H9 (cell line): Measurements from ENCODE around the gene DTWD1. TPM values are rescaled to one million over a fixed set of nuclear protein-coding genes. Genes with fewer than 3 reads are reported as not detected.

Source experiments
- DNase-seq: peaks from one replicate; pipeline ENCODE4 v3.0.0-alpha.2; 2017
- H2AFZ ChIP-seq: one replicate; pipeline ENCODE4 v1.6.1; 2013; ENCODE audit warnings: mild to moderate bottlenecking, low read length, control low read depth, moderate library complexity
- H2AK5ac ChIP-seq: 2 replicates; pipeline ENCODE4 v1.6.1; 2013; ENCODE audit warnings: low read length, control low read depth, mixed read lengths; ENCODE audit not compliant: insufficient read length
- H2BK120ac ChIP-seq: one replicate; pipeline ENCODE4 v1.6.1; 2013; ENCODE audit warnings: low read depth, mild to moderate bottlenecking, low read length, control low read depth, inconsistent platforms; ENCODE audit not compliant: poor library complexity, severe bottlenecking
- H2BK12ac ChIP-seq: 2 replicates; pipeline ENCODE4 v1.6.1; 2013; ENCODE audit warnings: low read length, control low read depth, mixed read lengths, low read depth; ENCODE audit not compliant: insufficient read length
- H2BK15ac ChIP-seq: 2 replicates; pipeline ENCODE4 v1.6.1; 2013; ENCODE audit warnings: low read depth, low read length, control low read depth
- H2BK20ac ChIP-seq: one replicate; pipeline ENCODE4 v1.6.1; 2013; ENCODE audit warnings: low read depth, mild to moderate bottlenecking, low read length, control low read depth, inconsistent platforms; ENCODE audit not compliant: poor library complexity, severe bottlenecking
- H2BK5ac ChIP-seq: 2 replicates; pipeline ENCODE4 v1.6.1; 2013; ENCODE audit warnings: low read length, control low read depth, mixed read lengths; ENCODE audit not compliant: insufficient read length
- H3K14ac ChIP-seq: 2 replicates; pipeline ENCODE4 v1.6.1; 2013; ENCODE audit warnings: low read length, control low read depth; ENCODE audit not compliant: insufficient read depth
- H3K18ac ChIP-seq: 2 replicates; pipeline ENCODE4 v1.6.1; 2013; ENCODE audit warnings: low read depth, mild to moderate bottlenecking, mixed read lengths, low read length, control low read depth; ENCODE audit not compliant: insufficient read length
- H3K23ac ChIP-seq: 2 replicates; pipeline ENCODE4 v1.6.1; 2013; ENCODE audit warnings: low read length, control low read depth, mixed read lengths, low read depth; ENCODE audit not compliant: insufficient read length
- H3K23me2 ChIP-seq: 2 replicates; pipeline ENCODE4 v1.6.1; 2013; ENCODE audit warnings: low read depth, mild to moderate bottlenecking, mixed read lengths, low read length, control low read depth; ENCODE audit not compliant: insufficient read length, poor library complexity, severe bottlenecking
- H3K27ac ChIP-seq: 2 replicates; pipeline ENCODE4 v1.5.1; 2013; ENCODE audit warnings: low read length, control low read depth, mixed read lengths, low read depth; ENCODE audit not compliant: insufficient read length
- H3K27me3 ChIP-seq: 2 replicates; pipeline ENCODE4 v1.6.1; 2013; ENCODE audit warnings: low read length, control low read depth, inconsistent platforms; ENCODE audit not compliant: insufficient read depth
- H3K4ac ChIP-seq: 2 replicates; pipeline ENCODE4 v1.6.1; 2013; ENCODE audit warnings: low read depth, mild to moderate bottlenecking, control low read depth, inconsistent platforms, low read length, moderate library complexity
- H3K4me1 ChIP-seq: 2 replicates; pipeline ENCODE4 v1.6.1; 2013; ENCODE audit warnings: low read length, control low read depth, inconsistent platforms; ENCODE audit not compliant: insufficient read depth
- H3K4me2 ChIP-seq: 2 replicates; pipeline ENCODE4 v1.6.1; 2013; ENCODE audit warnings: low read length, control low read depth, mixed read lengths; ENCODE audit not compliant: insufficient read length, insufficient read depth
- H3K56ac ChIP-seq: 2 replicates; pipeline ENCODE4 v1.6.1; 2013; ENCODE audit warnings: low read depth, mild to moderate bottlenecking, mixed read lengths, low read length, control low read depth; ENCODE audit not compliant: insufficient read length
- H3K79me1 ChIP-seq: 2 replicates; pipeline ENCODE4 v1.6.1; 2013; ENCODE audit warnings: low read depth, mild to moderate bottlenecking, moderate library complexity, low read length, control low read depth, inconsistent platforms; ENCODE audit not compliant: insufficient read depth, poor library complexity, severe bottlenecking
- H3K79me2 ChIP-seq: 2 replicates; pipeline ENCODE4 v1.6.1; 2013; ENCODE audit warnings: low read length, control low read depth, inconsistent platforms; ENCODE audit not compliant: insufficient read depth
- H3K9ac ChIP-seq: 2 replicates; pipeline ENCODE4 v1.6.1; 2013; ENCODE audit warnings: low read length, control low read depth, mixed read lengths; ENCODE audit not compliant: insufficient read length; ENCODE audit errors: extremely low read depth
- H3K9me3 ChIP-seq: one replicate; pipeline ENCODE4 v1.6.1; 2013; ENCODE audit warnings: low read depth, low read length, inconsistent platforms; ENCODE audit not compliant: control insufficient read depth
- H3T11ph ChIP-seq: one replicate; pipeline ENCODE4 v1.6.1; 2013; ENCODE audit warnings: mild to moderate bottlenecking, low read length, control low read depth, inconsistent platforms
- H4K20me1 ChIP-seq: one replicate; pipeline ENCODE4 v1.6.1; 2013; ENCODE audit not compliant: control insufficient read depth, insufficient read length, insufficient read depth
- H4K5ac ChIP-seq: 2 replicates; pipeline ENCODE4 v1.6.1; 2013; ENCODE audit warnings: low read depth, mild to moderate bottlenecking, mixed read lengths, low read length, control low read depth; ENCODE audit not compliant: insufficient read length
- H4K8ac ChIP-seq: replicated peaks from 2 replicates; pipeline ENCODE4 v1.6.1; 2013; ENCODE audit warnings: low read length, control low read depth, mixed read lengths, low read depth; ENCODE audit not compliant: insufficient read length
- H4K91ac ChIP-seq: 2 replicates; pipeline ENCODE4 v1.6.1; 2013; ENCODE audit warnings: low read depth, mild to moderate bottlenecking, moderate library complexity, mixed read lengths, low read length, control low read depth; ENCODE audit not compliant: insufficient read length
- H3K27ac Mint-ChIP-seq, 3 experiments: 2 replicates in 2 of 3; 3 replicates in 1 of 3; pipeline ENCODE4 v1.8.0; 2020 to 2021; ENCODE audit warnings: mixed read lengths in 3 of 3, mild to moderate bottlenecking in 1 of 3, moderate library complexity in 1 of 3
- H3K27me3 Mint-ChIP-seq: 2 replicates; pipeline ENCODE4 v1.8.0; 2021; ENCODE audit warnings: low read depth, mild to moderate bottlenecking, moderate library complexity, mixed read lengths
- H3K36me3 Mint-ChIP-seq, 3 experiments: 2 replicates in 2 of 3; 3 replicates in 1 of 3; pipeline ENCODE4 v1.8.0; 2020 to 2021; ENCODE audit warnings: low read depth in 3 of 3, mixed read lengths in 3 of 3; ENCODE audit not compliant: insufficient read depth in 1 of 3
- H3K4me1 Mint-ChIP-seq, 2 experiments: 2 replicates each; pipeline ENCODE4 v1.8.0; 2020; ENCODE audit warnings: mixed read lengths in 2 of 2
- H3K4me3 Mint-ChIP-seq, 2 experiments: 2 replicates in 1 of 2; 3 replicates in 1 of 2; pipeline ENCODE4 v1.8.0; 2020 to 2021; ENCODE audit warnings: mild to moderate bottlenecking in 2 of 2, mixed read lengths in 2 of 2, moderate library complexity in 1 of 2
- H3K9me3 Mint-ChIP-seq, 2 experiments: 2 replicates in 1 of 2; 3 replicates in 1 of 2; pipeline ENCODE4 v1.8.0; 2020; ENCODE audit warnings: mild to moderate bottlenecking in 2 of 2, mixed read lengths in 2 of 2, moderate library complexity in 1 of 2
- WGBS: extraction: QIAGEN DNeasy Blood & Tissue Kit; methylation state at CpG from one replicate; pipeline ENCODE4 v1.1.7; 2013; ENCODE audit warnings: missing lambda C conversion rate, low lambda C conversion rate, mixed read lengths; ENCODE audit not compliant: insufficient read length; ENCODE audit errors: extremely low coverage; 5-methylcytosine and 5-hydroxymethylcytosine counted together
- total RNA-seq: library from RNA; stranded (reverse); gene quantifications from 2 replicates; pipeline ENCODE4 v1.2.1, GENCODE V29; 2021
- TF ChIP-seq, protein P1 (sequence below): fragments of 200-600 bp; sonication (generic); conservative IDR thresholded peaks from 3 replicates; pipeline ENCODE4 v1.8.0; 2021; ENCODE audit warnings: antibody characterized with exemption, mild to moderate bottlenecking

DTWD1 gene
- total RNA-seq, 1 experiment from 2014 or later = 26.7 TPM

DNA sequence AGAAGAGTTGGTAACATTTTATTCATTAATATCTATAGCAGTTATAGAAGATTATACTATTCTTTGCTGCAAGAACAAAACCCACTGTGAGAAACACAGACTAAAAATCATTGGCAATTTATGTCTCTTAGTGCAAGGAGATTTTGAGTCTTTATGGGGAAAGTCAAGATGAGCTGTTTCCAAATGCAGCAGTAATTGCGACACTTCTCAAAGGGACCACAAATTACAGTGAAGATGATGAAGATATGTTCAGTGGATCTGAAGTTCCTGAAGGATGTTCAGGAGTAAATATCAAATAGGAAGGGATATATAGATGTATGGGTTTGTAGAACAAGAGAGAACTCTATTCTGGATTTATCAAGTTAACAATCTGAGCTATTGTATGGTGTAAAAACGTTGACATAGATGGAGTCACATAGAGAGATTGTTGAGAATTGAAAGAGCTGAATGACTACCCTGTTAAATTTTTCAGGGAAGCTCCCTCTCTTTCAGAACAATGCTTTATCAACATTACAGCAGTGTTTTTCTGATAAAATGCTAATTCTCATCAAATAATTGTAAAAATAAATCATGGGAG is 71.8 kb downstream of the DTWD1 start:
- Histone ChIP-seq H3K23me2 (no peaks in the 10 kb centered on the region), H3K79me1 (no peaks in the 10 kb centered on the region)

More for the DNA sequence above, 71.8 kb downstream of the DTWD1 start:
- Histone ChIP-seq H3T11ph (no peak overlapping the region), H2BK12ac (no peak overlapping the region), H4K20me1 (no peaks in the 10 kb centered on the region), H3K56ac (no peak overlapping the region), H3K4me2 (no peak overlapping the region), H2AK5ac (no peak overlapping the region), H2BK120ac (no peak overlapping the region), H3K27ac (no peak overlapping the region), H2BK5ac (no peak overlapping the region), H3K9ac (no peak overlapping the region), H3K27me3 (no peaks in the 10 kb centered on the region), H3K79me2 (no peaks in the 10 kb centered on the region), H3K23ac (no peak overlapping the region), H3K14ac (no peak overlapping the region), H4K91ac (no peak overlapping the region), H2AFZ (no peak overlapping the region), H3K4ac (no peak overlapping the region), H4K5ac (no peak overlapping the region), H2BK20ac (no peak overlapping the region), H3K9me3 (no peaks in the 10 kb centered on the region), H4K8ac (no peak overlapping the region), H3K18ac (no peak overlapping the region), H2BK15ac (no peak overlapping the region), H3K4me1 (no peaks in the 10 kb centered on the region)
- TF ChIP-seq, protein P1, sequence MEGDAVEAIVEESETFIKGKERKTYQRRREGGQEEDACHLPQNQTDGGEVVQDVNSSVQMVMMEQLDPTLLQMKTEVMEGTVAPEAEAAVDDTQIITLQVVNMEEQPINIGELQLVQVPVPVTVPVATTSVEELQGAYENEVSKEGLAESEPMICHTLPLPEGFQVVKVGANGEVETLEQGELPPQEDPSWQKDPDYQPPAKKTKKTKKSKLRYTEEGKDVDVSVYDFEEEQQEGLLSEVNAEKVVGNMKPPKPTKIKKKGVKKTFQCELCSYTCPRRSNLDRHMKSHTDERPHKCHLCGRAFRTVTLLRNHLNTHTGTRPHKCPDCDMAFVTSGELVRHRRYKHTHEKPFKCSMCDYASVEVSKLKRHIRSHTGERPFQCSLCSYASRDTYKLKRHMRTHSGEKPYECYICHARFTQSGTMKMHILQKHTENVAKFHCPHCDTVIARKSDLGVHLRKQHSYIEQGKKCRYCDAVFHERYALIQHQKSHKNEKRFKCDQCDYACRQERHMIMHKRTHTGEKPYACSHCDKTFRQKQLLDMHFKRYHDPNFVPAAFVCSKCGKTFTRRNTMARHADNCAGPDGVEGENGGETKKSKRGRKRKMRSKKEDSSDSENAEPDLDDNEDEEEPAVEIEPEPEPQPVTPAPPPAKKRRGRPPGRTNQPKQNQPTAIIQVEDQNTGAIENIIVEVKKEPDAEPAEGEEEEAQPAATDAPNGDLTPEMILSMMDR = no peak
- no peaks in the 10 kb centered on the region for H3K27me3 Mint-ChIP-seq
- no CpG with 5 or more reads among the region's 2 CpGs for WGBS
- DNase-seq = no peak
- H3K4me3 Mint-ChIP-seq = no peak overlapping the region
- H3K27ac Mint-ChIP-seq = no peak overlapping the region
- H3K9me3 Mint-ChIP-seq = no peaks in the 10 kb centered on the region
- no peaks in the 10 kb centered on the region for H3K4me1 Mint-ChIP-seq
- no peaks in the 10 kb centered on the region for H3K36me3 Mint-ChIP-seq
